ENCODE results near the gene KLHL34. TPM values are rescaled to one million over a fixed set of nuclear protein-coding genes. Genes with fewer than 3 reads are reported as not detected.

Gene KLHL34
- polyA plus RNA-seq, 1 of the 3 experiments (the other 2 are of a cell fraction) = not detected

GRCh38 chrX:21660156-21660555 is 2.0 kb upstream of the KLHL34 start:
- Histone ChIP-seq H3K9me3 (no peaks in the 10 kb centered on the region), H3F3A (replicated peaks; ENCODE audit: insufficient read depth) (no peaks in the 10 kb centered on the region), H3K27me3 (ENCODE audit: insufficient read depth) (no peaks in the 10 kb centered on the region), H3K4me2 (no peak overlapping the region), H2AFZ (ENCODE audit: low read depth) (no peak overlapping the region), H3K4me3 (ENCODE audit: low read depth in 2 of 2, low read length in 1 of 2) (no peak overlapping the region), H3K36me3 (replicated peaks in 1 of 2; ENCODE audit: control insufficient read depth in 1 of 2, insufficient read depth in 2 of 2, low read length in 1 of 2) (no peaks in the 10 kb centered on the region), H3K9me2 (no peaks in the 10 kb centered on the region), H3K27ac (ENCODE audit: low read depth in 2 of 2, low read length in 1 of 2) (no peak overlapping the region), H3K4me1 (ENCODE audit: control insufficient read depth in 1 of 2, insufficient read depth in 2 of 2, low read depth in 1 of 2, low read length in 1 of 2) (no peaks in the 10 kb centered on the region), H3K79me2 (ENCODE audit: insufficient read depth) (no peaks in the 10 kb centered on the region), H3K9ac (no peak overlapping the region), H4K20me1 (ENCODE audit: insufficient read depth) (no peaks in the 10 kb centered on the region)
- CTCF ChIA-PET = no interaction called here
- DNase-seq = no peak
- WGBS (ENCODE audit: low lambda C conversion rate) = 30% methylated on average over 2 of the region's 2 CpGs
- POLR2A ChIA-PET = no interaction called here
- no peak for TF ChIP-seq MAX (IDR thresholded peaks at IDR 0.05; ENCODE audit: low read depth)
- TF ChIP-seq USF2 (IDR thresholded peaks at IDR 0.05; ENCODE audit: borderline replicate concordance, low read depth, low read length) = no peak
- no peak for TF ChIP-seq PBX3 (IDR thresholded peaks at IDR 0.05)
- no peak for TF ChIP-seq TAF1 (IDR thresholded peaks at IDR 0.05; ENCODE audit: borderline replicate concordance, low read depth, low read length)
- TF ChIP-seq MEF2A (IDR thresholded peaks at IDR 0.05; ENCODE audit: borderline replicate concordance, low read depth) = no peak
- no peak for TF ChIP-seq ELF1 (IDR thresholded peaks at IDR 0.05)
- no peak for TF ChIP-seq ZBTB33 (IDR thresholded peaks at IDR 0.05; ENCODE audit: borderline replicate concordance, low read depth)
- TF ChIP-seq TEAD4 (IDR thresholded peaks at IDR 0.05; ENCODE audit: borderline replicate concordance, insufficient read depth) = no peak
- TF ChIP-seq EZH2phosphoT487 (IDR thresholded peaks at IDR 0.05; ENCODE audit: borderline replicate concordance, low read depth) = no peak
- TF ChIP-seq EP300 (IDR thresholded peaks at IDR 0.05; ENCODE audit: borderline replicate concordance in 1 of 2, low read depth in 1 of 2, low read length in 1 of 2) = no peak
- no peak for TF ChIP-seq JUND (IDR thresholded peaks at IDR 0.05)
- TF ChIP-seq SMC3 (IDR thresholded peaks at IDR 0.05; ENCODE audit: low read depth, low read length) = no peak
- no peak for TF ChIP-seq RCOR1 (IDR thresholded peaks at IDR 0.05; ENCODE audit: low read length)
- TF ChIP-seq RAD21 (IDR thresholded peaks at IDR 0.05; ENCODE audit: low read length) = no peak
- no peak for TF ChIP-seq IRF3 (IDR thresholded peaks at IDR 0.05; ENCODE audit: low read depth, low read length)
- no peak for TF ChIP-seq YY1 (IDR thresholded peaks at IDR 0.05; ENCODE audit: low read depth)

Measured in SK-N-SH (cell line).